Hepatocyte (in vitro differentiated cells): Measurements from ENCODE around the gene CDYL.

Source experiments
- EZH2 ChIP-seq: fragments of 200-600 bp; sonication (generic); IDR thresholded peaks from 2 replicates; pipeline ENCODE4 v1.6.1; 2016; ENCODE audit warnings: antibody characterized with exemption, mild to moderate bottlenecking, borderline replicate concordance
- TF ChIP-seq, protein P1 (sequence below): fragments of 200-600 bp; sonication (generic); IDR thresholded peaks from 2 replicates; pipeline ENCODE4 v1.5.1; 2016; ENCODE audit warnings: antibody characterized with exemption, mild to moderate bottlenecking; ENCODE audit not compliant: poor library complexity

DNA sequence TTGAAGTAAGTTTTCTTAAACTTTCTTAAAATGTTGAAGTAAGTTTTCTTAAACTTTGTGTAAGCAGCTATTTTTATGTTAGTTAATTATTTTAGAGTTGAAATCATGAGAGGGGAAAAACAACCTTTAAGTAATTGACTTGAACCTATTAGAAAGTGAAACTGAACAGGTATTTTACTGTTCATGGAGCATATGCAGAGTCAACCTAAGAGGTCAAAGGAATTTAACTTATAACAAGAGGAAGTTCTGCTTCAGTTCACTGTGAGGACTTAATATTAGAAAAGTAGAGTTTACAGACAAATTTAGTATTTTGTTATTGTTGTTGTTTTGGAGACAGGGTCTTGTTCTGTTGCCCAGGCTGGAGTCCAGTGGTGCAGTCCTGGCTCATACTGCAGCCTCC lies 38.0 kb downstream of the CDYL start:
- TF ChIP-seq, protein P1, sequence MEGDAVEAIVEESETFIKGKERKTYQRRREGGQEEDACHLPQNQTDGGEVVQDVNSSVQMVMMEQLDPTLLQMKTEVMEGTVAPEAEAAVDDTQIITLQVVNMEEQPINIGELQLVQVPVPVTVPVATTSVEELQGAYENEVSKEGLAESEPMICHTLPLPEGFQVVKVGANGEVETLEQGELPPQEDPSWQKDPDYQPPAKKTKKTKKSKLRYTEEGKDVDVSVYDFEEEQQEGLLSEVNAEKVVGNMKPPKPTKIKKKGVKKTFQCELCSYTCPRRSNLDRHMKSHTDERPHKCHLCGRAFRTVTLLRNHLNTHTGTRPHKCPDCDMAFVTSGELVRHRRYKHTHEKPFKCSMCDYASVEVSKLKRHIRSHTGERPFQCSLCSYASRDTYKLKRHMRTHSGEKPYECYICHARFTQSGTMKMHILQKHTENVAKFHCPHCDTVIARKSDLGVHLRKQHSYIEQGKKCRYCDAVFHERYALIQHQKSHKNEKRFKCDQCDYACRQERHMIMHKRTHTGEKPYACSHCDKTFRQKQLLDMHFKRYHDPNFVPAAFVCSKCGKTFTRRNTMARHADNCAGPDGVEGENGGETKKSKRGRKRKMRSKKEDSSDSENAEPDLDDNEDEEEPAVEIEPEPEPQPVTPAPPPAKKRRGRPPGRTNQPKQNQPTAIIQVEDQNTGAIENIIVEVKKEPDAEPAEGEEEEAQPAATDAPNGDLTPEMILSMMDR, result no peak
- TF ChIP-seq EZH2, result no peak
